Thymus (tissue), 2 donors: ENCODE measurements around the gene ABLIM2. TPM values are rescaled to one million over a fixed set of nuclear protein-coding genes. Genes with fewer than 3 reads are reported as not detected.

Experiments
- polyA plus RNA-seq: library from polyadenylated mRNA; stranded (reverse); fragments of 200-250 nt; gene quantifications from one replicate; pipeline ENCODE4 v1.2.3, GENCODE V29; 2013
- total RNA-seq: library from RNA; stranded (reverse); fragments of 120-200 nt; gene quantifications from one replicate; pipeline ENCODE4 v1.2.4, GENCODE V29; 2013
- donor health status: healthy.

Gene ABLIM2
- total and polyA plus RNA-seq, 2 donors: 1.0 to 7.4 TPM

Other genes starting within 250 kb of the ABLIM2 start
- gene AFAP1, start 219.0 kb downstream of the ABLIM2 start, total RNA-seq: 3.2 TPM
- gene AFAP1, start 219.0 kb downstream of the ABLIM2 start, polyA plus RNA-seq: 4.5 TPM
- 146 TPM for gene SH3TC1, start 40.5 kb upstream of the ABLIM2 start, total RNA-seq
- gene SH3TC1, start 40.5 kb upstream of the ABLIM2 start, polyA plus RNA-seq: 114 TPM
- gene HTRA3, start 110.9 kb upstream of the ABLIM2 start, total RNA-seq: 1.5 TPM
- 2.1 TPM for gene HTRA3, start 110.9 kb upstream of the ABLIM2 start, polyA plus RNA-seq